OCI-LY3 (cell line): ENCODE measurements around the gene PARS2.

Experiments
- H2AFZ ChIP-seq: fragments of 200-600, 300-600 bp; shearing (Covaris generic); 2 replicates; pipeline ENCODE4 v1.6.0; 2014; ENCODE audit warnings: antibody characterized with exemption, low read depth, low read length
- H3K27ac ChIP-seq: fragments of 200-600, 300-600 bp; sonication (generic); 2 replicates; pipeline ENCODE4 v1.5.1; 2014; ENCODE audit warnings: mild to moderate bottlenecking, low read length, moderate library complexity, mixed read lengths
- H3K27me3 ChIP-seq: fragments of 200-600, 300-600 bp; sonication (generic); 2 replicates; pipeline ENCODE4 v1.6.1; 2014; ENCODE audit warnings: low read depth, low read length, mixed read lengths
- H3K36me3 ChIP-seq: fragments of 200-600, 300-600 bp; sonication (generic); replicated peaks from 2 replicates; pipeline ENCODE3; 2014; ENCODE audit warnings: low read depth, low read length, mixed read lengths
- H3K4me1 ChIP-seq: fragments of 300-600, 200-600 bp; sonication (generic); 2 replicates; pipeline ENCODE4 v1.6.1; 2014; ENCODE audit warnings: low read length, mixed read lengths
- H3K4me2 ChIP-seq: fragments of 200-600, 300-600 bp; sonication (generic); 2 replicates; pipeline ENCODE4 v1.6.1; 2014; ENCODE audit warnings: low read length, mixed read lengths
- H3K4me3 ChIP-seq: fragments of 300-600, 200-600 bp; sonication (generic); 2 replicates; pipeline ENCODE4 v1.5.1; 2014; ENCODE audit warnings: antibody characterized with exemption, mild to moderate bottlenecking, low read length, moderate library complexity
- H3K79me2 ChIP-seq: fragments of 300-600, 200-600 bp; shearing (Covaris generic); 2 replicates; pipeline ENCODE4 v1.6.1; 2014; ENCODE audit warnings: mild to moderate bottlenecking, low read length, mixed read lengths
- H3K9ac ChIP-seq: fragments of 300-600, 200-600 bp; shearing (Covaris generic); 2 replicates; pipeline ENCODE4 v1.6.0; 2014; ENCODE audit warnings: mild to moderate bottlenecking, low read length, moderate library complexity
- H3K9me3 ChIP-seq: fragments of 200-600, 300-600 bp; shearing (Covaris generic); 2 replicates; pipeline ENCODE4 v1.6.1; 2014; ENCODE audit warnings: low read length, mixed read lengths; ENCODE audit not compliant: insufficient read depth
- H4K20me1 ChIP-seq: fragments of 200-600, 300-600 bp; sonication (generic); 2 replicates; pipeline ENCODE4 v1.6.1; 2016; ENCODE audit warnings: low read length, mixed read lengths; ENCODE audit not compliant: insufficient read depth
- EZH2phosphoT487 ChIP-seq: fragments of 200-600 bp; shearing (Covaris generic); IDR thresholded peaks from 2 replicates; pipeline ENCODE4 v1.6.1; 2018; ENCODE audit warnings: antibody characterized with exemption, mixed run types, low read depth
- TF ChIP-seq, protein P1 (sequence below): fragments of 200-600, 300-600 bp; sonication (generic); IDR thresholded peaks from 2 replicates; pipeline ENCODE4 v1.5.1; 2014; ENCODE audit warnings: antibody characterized with exemption, low read length, low read depth

The PARS2 gene

DNA sequence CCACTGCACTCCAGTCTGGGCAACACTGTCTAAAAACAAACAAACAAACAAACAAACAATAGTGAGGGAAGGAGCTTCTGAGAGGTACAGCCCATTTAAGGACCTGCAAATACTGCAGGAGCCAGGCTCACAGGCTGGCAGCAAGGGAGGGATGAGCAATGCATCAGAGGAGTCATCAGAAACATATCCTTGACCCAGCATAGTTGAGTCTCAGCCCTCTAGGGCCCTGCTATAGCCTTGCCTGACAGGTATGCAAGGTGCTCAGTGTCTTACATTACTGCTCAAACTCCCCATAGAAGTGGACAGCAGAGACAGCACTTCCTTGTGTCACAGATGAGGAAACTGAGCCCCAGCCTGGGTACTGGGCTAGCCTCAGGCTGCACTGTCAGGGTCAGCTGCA, 55.9 kb downstream of the PARS2 start:
- no peak for TF ChIP-seq EZH2phosphoT487
- TF ChIP-seq, protein P1, sequence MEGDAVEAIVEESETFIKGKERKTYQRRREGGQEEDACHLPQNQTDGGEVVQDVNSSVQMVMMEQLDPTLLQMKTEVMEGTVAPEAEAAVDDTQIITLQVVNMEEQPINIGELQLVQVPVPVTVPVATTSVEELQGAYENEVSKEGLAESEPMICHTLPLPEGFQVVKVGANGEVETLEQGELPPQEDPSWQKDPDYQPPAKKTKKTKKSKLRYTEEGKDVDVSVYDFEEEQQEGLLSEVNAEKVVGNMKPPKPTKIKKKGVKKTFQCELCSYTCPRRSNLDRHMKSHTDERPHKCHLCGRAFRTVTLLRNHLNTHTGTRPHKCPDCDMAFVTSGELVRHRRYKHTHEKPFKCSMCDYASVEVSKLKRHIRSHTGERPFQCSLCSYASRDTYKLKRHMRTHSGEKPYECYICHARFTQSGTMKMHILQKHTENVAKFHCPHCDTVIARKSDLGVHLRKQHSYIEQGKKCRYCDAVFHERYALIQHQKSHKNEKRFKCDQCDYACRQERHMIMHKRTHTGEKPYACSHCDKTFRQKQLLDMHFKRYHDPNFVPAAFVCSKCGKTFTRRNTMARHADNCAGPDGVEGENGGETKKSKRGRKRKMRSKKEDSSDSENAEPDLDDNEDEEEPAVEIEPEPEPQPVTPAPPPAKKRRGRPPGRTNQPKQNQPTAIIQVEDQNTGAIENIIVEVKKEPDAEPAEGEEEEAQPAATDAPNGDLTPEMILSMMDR = no peak
- Histone ChIP-seq H3K36me3 (no peaks in the 10 kb centered on the region), H3K4me3 (no peak overlapping the region), H3K4me1 (no peaks in the 10 kb centered on the region), H3K27ac (no peak overlapping the region), H3K4me2 (no peak overlapping the region), H3K9me3 (no peaks in the 10 kb centered on the region), H3K27me3 (no peaks in the 10 kb centered on the region), H3K9ac (no peak overlapping the region), H3K79me2 (no peaks in the 10 kb centered on the region), H4K20me1 (no peaks in the 10 kb centered on the region), H2AFZ (no peak overlapping the region)
